ENCODE measurements around the gene TBC1D22A.
"Not testable (repeated sequence)": the region's sequence is repeated elsewhere in the genome, so short reads cannot be mapped to it uniquely, and the experiment has no call there.

The TBC1D22A gene

GRCh38 chr22:46972901-46973831 is 210.7 kb downstream of the TBC1D22A start:
- no peak for DNase-seq (ENCODE audit: low spot score)

DNA sequence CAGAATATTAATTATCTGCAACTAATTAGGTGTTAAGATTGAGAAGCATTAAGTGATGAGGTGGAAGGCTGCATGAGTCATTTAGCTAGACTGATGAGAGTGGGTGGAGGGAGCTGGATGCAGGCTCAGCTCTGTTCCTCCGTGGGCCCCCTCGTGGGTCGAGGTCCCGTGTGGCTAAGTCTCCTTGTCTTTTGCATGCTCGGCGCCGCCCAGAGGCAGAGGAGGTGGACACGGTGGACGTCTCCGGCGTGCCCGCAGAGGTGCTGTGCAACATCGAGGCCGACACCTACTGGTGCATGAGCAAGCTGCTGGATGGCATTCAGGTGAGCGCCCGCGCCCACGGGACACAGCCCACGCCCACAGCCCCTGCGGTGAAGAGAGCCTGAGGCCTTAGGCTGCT is 211.6 kb downstream of the TBC1D22A start:
- no peak for DNase-seq (ENCODE audit: low spot score)

DNA sequence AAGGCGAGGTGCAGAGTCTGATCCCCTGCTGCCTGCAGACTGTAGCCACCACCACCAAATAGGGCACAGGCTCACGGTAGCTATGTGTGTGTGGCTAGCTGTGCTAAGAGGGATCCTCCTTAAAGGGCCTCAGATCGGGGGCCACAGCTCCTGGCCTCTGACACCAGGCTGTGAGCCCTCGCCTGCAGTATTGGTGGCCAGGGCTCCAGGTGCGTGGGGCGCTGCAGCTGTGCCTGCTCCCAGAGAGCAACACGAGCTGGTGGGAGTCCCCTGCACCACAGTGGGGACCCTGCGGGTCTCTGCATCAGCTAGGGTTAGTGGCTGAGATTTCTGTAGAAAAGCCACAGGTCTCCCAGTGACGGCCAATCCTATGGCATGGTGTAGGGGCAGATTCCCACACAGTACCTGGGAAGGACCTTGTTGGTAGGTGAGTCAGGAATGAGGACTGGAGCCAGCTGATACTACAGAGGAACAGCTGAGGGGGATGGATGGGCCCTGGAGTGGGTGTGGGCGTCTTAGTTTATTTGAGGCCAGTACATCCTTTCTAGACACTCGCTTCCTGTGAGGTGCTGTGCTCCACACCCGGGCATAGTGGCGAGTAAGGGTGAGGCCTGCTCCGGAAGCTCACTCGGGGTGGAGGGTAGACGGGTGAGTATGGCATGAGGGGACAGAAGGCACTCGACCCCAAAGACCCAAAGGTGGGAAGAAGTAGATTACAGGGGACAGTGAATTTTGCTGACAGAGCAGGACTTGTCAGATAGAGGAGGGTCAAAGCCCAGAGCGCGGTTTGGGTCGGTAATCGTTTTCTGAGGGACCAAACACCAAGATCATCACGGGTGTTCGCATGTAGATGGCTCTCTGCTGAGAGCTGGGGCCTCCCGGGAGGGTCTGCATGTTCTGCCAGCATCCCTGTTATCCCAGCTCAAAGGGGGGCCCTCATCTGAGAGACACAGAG is 212.5 kb downstream of the TBC1D22A start:
- DNase-seq (ENCODE audit: low spot score): no peak

DNA sequence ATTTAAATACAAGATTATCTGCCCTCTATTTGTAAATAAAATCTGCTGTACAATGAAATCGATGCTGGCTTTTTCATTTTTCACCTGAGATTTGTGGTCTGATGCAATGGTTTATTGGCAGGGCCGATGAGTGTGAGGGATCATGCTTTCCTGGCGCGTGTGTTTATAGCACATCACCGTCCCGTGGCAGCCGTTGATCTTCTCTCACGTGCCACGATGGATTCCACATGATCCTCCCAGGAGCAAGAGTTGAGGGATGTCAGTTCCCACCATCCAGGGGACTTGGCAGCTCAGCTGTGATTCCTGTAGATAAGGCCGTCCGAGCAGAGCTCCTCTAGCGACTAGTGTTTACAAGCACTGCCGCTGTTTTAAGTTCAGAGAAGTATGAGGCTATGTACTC is 213.7 kb downstream of the TBC1D22A start:
- DNase-seq (ENCODE audit: low spot score): no peak

DNA sequence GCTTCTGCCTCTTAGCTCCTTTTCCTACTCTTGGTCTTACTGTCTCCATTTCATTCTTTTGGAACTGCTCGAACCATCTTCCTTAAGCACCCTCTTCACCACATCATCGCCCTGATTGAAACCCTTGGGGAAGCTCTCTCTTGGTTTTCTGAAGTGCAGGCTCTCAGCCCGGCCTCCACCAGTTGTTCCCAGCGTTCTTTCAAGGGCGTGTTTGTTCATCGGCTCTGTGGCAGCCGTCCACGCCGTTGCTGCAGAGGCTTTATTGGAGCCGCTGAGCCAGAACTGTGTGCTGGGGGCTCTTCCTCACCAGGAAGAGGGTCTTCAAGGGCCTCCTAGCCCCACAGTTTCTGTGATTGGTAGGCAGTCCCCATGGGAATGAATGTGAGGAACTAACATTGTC is 214.1 kb downstream of the TBC1D22A start:
- no peak for DNase-seq (ENCODE audit: low spot score)

DNA sequence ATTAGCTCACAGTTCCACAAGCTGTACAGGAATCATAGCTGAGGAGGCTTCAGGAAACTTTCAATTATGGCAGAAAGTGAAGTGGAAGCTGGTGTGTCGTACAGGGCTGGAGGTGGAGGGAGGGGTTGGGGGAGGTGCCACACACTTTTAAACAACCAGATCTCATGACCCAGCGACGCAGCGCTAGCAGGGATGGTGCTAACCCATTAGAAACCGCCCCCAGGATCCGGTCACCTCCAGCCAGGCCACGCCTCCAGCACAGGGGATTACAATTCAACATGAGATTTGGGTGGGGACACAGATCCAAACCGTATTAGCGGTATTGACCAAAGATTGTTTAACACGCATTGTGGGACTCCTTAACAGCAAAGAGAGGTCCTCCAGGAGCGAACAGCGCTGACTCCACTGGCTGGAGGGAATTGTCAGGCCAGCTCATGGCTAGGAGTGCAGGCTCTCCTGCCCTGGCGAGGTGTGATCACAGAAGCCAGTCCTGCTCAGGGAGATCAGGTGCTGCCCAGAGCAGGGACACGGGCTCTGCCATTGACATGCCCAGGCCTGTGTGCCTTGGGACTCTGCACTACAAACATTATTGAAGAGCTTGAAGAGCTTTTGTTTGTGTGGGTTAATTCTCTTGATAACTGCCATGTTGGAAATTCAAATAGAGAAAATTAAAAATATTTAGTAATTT is 215.3 kb downstream of the TBC1D22A start:
- DNase-seq (ENCODE audit: low spot score): no peak

GRCh38 chr22:46978668-46979067 is 216.2 kb downstream of the TBC1D22A start:
- DNase-seq (ENCODE audit: low spot score): not testable (repeated sequence)

DNA sequence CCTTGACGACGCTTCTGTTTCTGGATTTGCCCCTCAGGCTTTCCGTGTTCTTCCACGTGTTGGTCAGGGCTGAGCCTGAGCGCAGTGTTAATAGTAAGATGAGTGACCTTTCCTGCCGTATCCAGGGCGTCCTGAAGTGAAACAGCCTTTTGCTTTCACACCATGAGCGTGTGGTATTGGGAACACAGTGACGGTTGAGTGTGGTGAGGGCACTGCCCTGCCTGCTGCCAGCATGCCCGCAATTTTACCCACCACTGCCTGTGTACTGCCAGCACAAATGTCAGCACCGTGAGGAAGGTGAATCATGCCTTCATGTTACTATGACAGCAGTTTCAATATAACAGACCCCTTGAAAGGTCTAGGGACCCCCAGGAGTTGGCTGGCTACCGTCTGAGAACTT is 217.1 kb downstream of the TBC1D22A start:
- DNase-seq (ENCODE audit: low spot score): no peak

DNA sequence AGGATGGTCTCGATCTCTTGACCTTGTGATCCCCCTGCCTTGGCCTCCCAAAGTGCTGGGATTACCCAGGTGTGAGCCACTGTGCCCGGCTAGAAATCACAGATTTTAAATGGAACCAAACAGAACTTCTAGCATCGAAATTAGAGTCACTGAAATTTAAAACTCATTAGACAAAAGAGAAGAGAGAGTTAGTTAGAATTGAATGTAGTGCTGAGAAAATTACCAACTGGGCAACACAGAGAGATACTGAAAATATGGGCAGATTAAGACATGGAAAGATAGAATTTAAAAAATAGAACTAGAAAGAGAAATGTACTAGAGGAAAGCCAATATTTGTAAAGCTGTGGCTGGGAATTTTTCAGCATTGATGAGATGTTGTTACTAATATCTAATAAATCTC is 217.9 kb downstream of the TBC1D22A start:
- no peak for DNase-seq (ENCODE audit: low spot score)

DNA sequence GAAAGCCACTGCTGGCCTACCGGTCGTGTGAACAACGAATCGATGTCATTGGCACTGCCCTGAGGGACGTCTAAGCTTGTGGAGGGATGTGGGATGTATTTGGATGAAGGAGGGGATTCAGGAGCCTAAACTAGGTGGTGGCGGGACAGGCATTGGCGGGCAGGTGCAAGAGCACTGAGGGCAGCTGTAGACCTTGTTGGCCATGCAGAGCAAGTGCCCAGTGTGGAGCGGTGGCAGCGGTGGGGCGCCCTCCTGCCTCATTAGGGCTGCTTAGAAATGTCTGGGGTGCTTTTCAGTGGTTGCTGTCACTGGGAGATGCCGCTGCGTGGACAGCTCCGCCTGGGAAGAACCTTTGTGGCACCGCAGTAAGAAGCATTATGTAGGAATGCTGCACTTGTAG is 220.2 kb downstream of the TBC1D22A start:
- DNase-seq (ENCODE audit: low spot score): no peak

DNA sequence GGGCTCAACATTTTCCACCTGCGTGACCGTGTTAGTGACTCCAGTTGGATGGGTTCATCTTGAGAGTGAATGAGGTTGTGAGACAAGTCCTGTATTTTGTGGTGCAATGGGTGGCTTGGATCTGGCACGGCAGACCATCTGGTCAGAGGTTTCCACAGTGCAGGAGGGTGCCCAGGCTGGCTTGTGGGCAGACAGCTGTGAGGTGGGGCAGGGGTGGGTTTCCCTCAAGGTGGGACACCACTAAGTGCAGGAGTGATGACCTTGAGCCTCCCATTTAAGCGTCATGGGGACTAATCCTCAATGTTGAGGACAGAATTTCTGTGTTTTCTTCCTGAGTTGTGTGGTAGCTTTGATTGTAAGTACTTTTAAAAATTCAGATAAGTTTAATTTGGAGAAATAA is 220.6 kb downstream of the TBC1D22A start:
- no peak for DNase-seq (ENCODE audit: low spot score)

DNA sequence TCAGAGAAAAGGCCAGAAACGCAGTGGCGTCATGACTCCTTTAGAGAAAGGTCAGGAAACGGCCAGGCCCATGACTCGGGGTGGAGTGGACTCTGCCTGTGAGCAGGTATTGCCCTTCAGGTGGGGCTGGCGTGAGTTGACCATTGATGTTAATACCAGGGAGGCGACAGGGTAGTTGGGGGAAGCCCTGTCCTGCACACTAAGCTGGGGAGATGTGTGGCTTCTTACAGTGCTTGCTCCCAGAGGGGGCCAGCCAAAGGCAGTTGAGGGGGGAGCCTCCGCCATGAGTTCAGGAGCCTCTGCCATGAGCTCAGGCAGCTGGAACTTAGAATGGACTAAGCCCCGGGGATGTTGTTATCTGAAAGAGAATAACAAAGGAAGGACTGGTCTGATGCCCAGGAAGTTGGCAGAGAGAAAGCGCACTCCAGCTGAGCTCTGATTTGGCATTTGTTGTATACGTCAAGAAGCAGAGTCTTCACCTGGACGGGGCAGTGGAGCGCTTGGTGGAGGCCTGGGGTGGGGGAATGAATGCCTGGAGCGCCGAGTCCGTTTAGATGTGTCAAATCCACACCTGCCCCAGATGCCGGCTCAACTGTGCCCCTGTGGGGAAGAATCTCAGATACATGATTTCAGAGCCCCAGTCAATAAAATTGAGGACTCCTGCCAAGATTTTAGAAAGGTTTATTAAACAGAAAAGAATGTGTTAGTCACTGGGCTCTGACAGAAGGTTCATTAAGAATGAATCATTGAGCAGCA is 222.5 kb downstream of the TBC1D22A start:
- DNase-seq (ENCODE audit: low spot score): peak; percentile 79

DNA sequence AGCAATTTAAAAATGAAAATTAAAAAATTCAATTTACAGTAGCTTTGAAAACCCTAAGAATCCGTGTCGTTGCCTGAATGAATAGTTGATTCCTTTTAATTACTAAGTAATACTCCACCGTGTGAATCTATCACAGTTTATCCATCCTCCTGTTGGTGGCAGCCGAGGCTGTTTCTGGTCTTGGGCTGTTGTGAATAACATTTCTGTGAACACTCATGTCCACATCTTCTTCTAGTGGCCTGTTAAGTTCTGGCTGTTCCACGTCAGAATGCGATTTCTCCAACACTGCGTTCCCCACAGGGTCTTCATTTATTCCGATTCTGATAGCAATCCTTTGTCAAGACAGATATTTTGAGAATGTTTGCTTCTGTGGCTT is 223.0 kb downstream of the TBC1D22A start:
- no peak for DNase-seq (ENCODE audit: low spot score)

DNA sequence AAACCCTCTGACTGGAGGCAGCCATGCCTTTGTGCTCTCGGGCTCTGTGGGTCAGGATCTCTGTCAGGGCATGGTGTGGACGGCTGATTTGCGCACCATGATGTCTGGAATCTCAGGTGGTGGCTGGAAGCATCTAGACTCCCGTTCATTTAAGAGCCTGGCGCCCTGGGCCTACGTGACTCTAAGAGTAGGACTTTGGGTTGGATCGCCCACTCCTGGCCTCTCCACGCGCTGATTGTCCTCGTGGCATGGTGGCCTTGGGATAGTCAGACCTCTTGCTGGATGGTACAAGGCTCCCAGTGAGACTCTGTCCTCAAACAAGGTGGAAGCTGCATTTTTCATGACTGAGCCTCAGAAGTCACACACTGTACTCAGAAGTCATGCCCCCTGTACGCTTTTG is 224.3 kb downstream of the TBC1D22A start:
- no peak for DNase-seq (ENCODE audit: low spot score)

DNA sequence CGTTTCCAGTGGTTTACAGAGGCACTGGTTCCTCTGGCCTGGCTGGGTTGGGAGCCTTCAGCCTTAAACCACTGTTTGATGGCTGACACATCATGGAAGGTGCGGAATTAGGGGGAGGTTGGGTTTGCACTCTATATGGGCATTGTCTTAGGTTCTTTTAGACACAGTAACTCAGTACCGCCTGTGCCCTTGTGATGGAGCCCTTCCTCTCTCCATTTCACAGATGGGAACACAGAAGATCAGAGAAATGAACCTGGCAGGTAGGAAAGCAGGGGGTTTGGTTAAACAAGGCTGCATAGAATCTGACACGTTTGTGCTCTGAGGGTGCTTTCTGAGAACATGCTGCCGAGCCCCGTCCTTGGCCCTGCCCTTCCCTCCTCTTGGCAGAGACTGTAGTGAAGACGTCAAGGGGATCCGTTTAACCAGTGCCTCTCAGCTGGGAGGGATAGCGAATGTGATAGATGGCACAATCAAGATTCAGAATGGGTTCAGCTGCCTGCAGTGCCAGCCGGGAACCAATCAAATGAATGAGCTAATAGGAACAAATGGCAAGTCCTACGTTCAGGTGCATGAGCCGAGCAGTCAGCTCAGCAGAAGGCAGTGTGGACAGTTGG is 228.6 kb downstream of the TBC1D22A start:
- DNase-seq (ENCODE audit: low spot score): no peak

DNA sequence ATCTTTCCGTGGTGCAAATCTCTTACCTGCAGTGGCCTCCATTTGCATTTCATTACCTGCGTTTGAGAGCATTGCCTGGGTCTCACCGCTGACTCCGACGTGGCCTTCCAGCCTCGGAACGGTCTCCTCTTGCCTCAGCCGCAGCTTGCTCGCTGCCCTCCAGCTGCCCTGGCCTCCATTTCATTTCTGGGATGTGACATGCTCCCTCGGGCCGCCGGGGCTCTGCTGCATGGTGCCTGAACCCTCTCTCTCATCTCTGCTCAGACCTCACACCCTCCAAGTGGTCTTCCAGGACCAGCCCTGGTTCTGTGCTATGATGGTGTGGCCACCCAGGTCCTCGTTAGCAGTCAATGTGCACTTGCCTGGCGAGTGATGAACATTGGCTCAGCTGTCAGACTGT is 229.2 kb downstream of the TBC1D22A start:
- DNase-seq (ENCODE audit: low spot score): no peak

GRCh38 chr22:46992121-46992731 is 229.8 kb downstream of the TBC1D22A start:
- no peak for DNase-seq (ENCODE audit: low spot score)

- no peak for DNase-seq (ENCODE audit: low spot score)
These were observed 231.2 kb downstream of the TBC1D22A start for GRCh38 chr22:46993633-46994032.

GRCh38 chr22:46994265-46994664 is 231.8 kb downstream of the TBC1D22A start:
- DNase-seq (ENCODE audit: low spot score): no peak

DNA sequence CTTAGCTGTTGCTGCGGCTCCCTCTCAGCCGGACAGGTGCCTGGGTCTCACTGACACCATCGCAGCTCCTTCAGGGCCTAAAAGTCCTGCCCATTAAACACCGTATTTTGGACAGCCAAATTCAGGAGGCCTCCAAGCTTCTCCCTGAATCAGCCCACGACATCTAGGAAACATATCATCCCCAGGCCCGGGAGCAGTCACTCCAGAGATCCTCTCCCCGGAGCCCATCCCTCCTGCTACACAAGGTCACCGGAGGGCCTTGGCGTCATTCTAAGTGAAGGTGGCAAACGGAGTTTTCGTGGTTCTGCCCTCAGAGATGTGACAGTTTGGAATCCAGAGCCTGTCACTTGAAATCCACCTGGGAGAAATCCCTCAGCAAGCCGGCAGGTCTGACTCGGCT is 232.5 kb downstream of the TBC1D22A start:
- no peak for DNase-seq (ENCODE audit: low spot score)

All from hepatic stellate cell (primary cell).